Measurements from ENCODE around the gene COL26A1. TPM values are rescaled to one million over a fixed set of nuclear protein-coding genes. Genes with fewer than 3 reads are reported as not detected.

COL26A1 gene
- total RNA-seq, 2 experiments from 2014 or later: not detected

GRCh38 chr7:101586078-101586905 is 223.6 kb downstream of the COL26A1 start:
- Mint-ChIP-seq H3K36me3 (ENCODE audit: low read depth) (no peaks in the 10 kb centered on the region), H3K9me3 (no peaks in the 10 kb centered on the region), H3K4me1 (no peaks in the 10 kb centered on the region), H3K27me3 (no peaks in the 10 kb centered on the region), H3K4me3 (no peak overlapping the region), H3K27ac (no peak overlapping the region)
- CTCF ChIA-PET: interaction anchor here (1.5 kb wide), 1 partner anchor 16 kb away, joined by 4 read pairs; no protein-coding TSS in a partner anchor
- no peak for DNase-seq
- POLR2A ChIA-PET: no interaction called here

GRCh38 chr7:101586906-101587677 is 224.4 kb downstream of the COL26A1 start:
- no peaks in the 10 kb centered on the region for H3K4me1 Mint-ChIP-seq
- DNase-seq: no peak
- no peaks in the 10 kb centered on the region for H3K9me3 Mint-ChIP-seq
- H3K36me3 Mint-ChIP-seq (ENCODE audit: low read depth): no peaks in the 10 kb centered on the region
- H3K4me3 Mint-ChIP-seq: no peak overlapping the region
- H3K27ac Mint-ChIP-seq: no peak overlapping the region
- H3K27me3 Mint-ChIP-seq: no peaks in the 10 kb centered on the region
- CTCF ChIA-PET: interaction anchor here (1.5 kb wide), 1 partner anchor 15 kb away, joined by 4 read pairs; no protein-coding TSS in a partner anchor
- POLR2A ChIA-PET: no interaction called here

GRCh38 chr7:101588131-101588935 is 225.7 kb downstream of the COL26A1 start:
- ChIA-PET CTCF (no interaction called here), POLR2A (no interaction called here)
- Mint-ChIP-seq H3K27me3 (no peaks in the 10 kb centered on the region), H3K36me3 (ENCODE audit: low read depth) (no peaks in the 10 kb centered on the region), H3K4me1 (no peaks in the 10 kb centered on the region), H3K9me3 (no peaks in the 10 kb centered on the region), H3K4me3 (no peak overlapping the region), H3K27ac (no peak overlapping the region)
- DNase-seq: no peak

- CTCF ChIA-PET: no interaction called here
- Mint-ChIP-seq H3K36me3 (ENCODE audit: low read depth) (no peaks in the 10 kb centered on the region), H3K4me1 (no peaks in the 10 kb centered on the region)
Measured at GRCh38 chr7:101589052-101589451, 226.4 kb downstream of the COL26A1 start.

GRCh38 chr7:101589976-101590662 is 227.4 kb downstream of the COL26A1 start:
- Mint-ChIP-seq H3K36me3 (ENCODE audit: low read depth) (no peaks in the 10 kb centered on the region), H3K27me3 (no peaks in the 10 kb centered on the region), H3K4me3 (no peak overlapping the region), H3K4me1 (no peaks in the 10 kb centered on the region), H3K9me3 (no peaks in the 10 kb centered on the region), H3K27ac (no peak overlapping the region)
- ChIA-PET POLR2A (no interaction called here), CTCF (interaction anchor here (1.2 kb wide), 1 partner anchor 13 kb away, joined by 4 read pairs; no protein-coding TSS in a partner anchor)
- no peak for DNase-seq

More at GRCh38 chr7:101589052-101589451, 226.4 kb downstream of the COL26A1 start:
- POLR2A ChIA-PET: no interaction called here
- no peaks in the 10 kb centered on the region for H3K9me3 Mint-ChIP-seq
- DNase-seq: no peak
- H3K27me3 Mint-ChIP-seq: no peaks in the 10 kb centered on the region
- no peak overlapping the region for H3K4me3 Mint-ChIP-seq
- no peak overlapping the region for H3K27ac Mint-ChIP-seq

GRCh38 chr7:101590663-101591435 is 228.2 kb downstream of the COL26A1 start:
- Mint-ChIP-seq H3K36me3 (ENCODE audit: low read depth) (no peaks in the 10 kb centered on the region), H3K27ac (no peak overlapping the region), H3K4me1 (no peaks in the 10 kb centered on the region), H3K4me3 (no peak overlapping the region), H3K27me3 (no peaks in the 10 kb centered on the region), H3K9me3 (no peaks in the 10 kb centered on the region)
- DNase-seq: no peak
- ChIA-PET POLR2A (no interaction called here), CTCF (interaction anchor here (1.2 kb wide), 1 partner anchor 12 kb away, joined by 4 read pairs; no protein-coding TSS in a partner anchor)

GRCh38 chr7:101591504-101591903 is 228.8 kb downstream of the COL26A1 start:
- H3K27ac Mint-ChIP-seq: no peak overlapping the region
- POLR2A ChIA-PET: no interaction called here

GRCh38 chr7:101593556-101593955 is 230.9 kb downstream of the COL26A1 start:
- Mint-ChIP-seq H3K4me1 (no peaks in the 10 kb centered on the region), H3K27me3 (no peaks in the 10 kb centered on the region), H3K9me3 (no peaks in the 10 kb centered on the region), H3K27ac (no peak overlapping the region), H3K36me3 (ENCODE audit: low read depth) (no peaks in the 10 kb centered on the region), H3K4me3 (no peak overlapping the region)
- CTCF ChIA-PET: no interaction called here
- POLR2A ChIA-PET: no interaction called here
- DNase-seq: no peak

More at GRCh38 chr7:101591504-101591903, 228.8 kb downstream of the COL26A1 start:
- Mint-ChIP-seq H3K4me3 (no peak overlapping the region), H3K36me3 (ENCODE audit: low read depth) (no peaks in the 10 kb centered on the region), H3K9me3 (no peaks in the 10 kb centered on the region), H3K27me3 (no peaks in the 10 kb centered on the region), H3K4me1 (no peaks in the 10 kb centered on the region)
- CTCF ChIA-PET: interaction anchor here (1.2 kb wide), 1 partner anchor 11 kb away, joined by 4 read pairs; no protein-coding TSS in a partner anchor
- no peak for DNase-seq

- CTCF ChIA-PET: no interaction called here
- Mint-ChIP-seq H3K9me3 (no peaks in the 10 kb centered on the region), H3K27ac (no peak overlapping the region), H3K4me3 (no peak overlapping the region), H3K4me1 (no peaks in the 10 kb centered on the region), H3K27me3 (no peaks in the 10 kb centered on the region), H3K36me3 (ENCODE audit: low read depth) (no peaks in the 10 kb centered on the region)
- no peak for DNase-seq
- POLR2A ChIA-PET: no interaction called here
Measured at GRCh38 chr7:101594790-101595189, 232.1 kb downstream of the COL26A1 start.

GRCh38 chr7:101595246-101595645 is 232.6 kb downstream of the COL26A1 start:
- CTCF ChIA-PET: no interaction called here
- DNase-seq: no peak
- POLR2A ChIA-PET: no interaction called here
- Mint-ChIP-seq H3K9me3 (no peaks in the 10 kb centered on the region), H3K4me3 (no peak overlapping the region), H3K36me3 (ENCODE audit: low read depth) (no peaks in the 10 kb centered on the region), H3K27ac (no peak overlapping the region), H3K27me3 (no peaks in the 10 kb centered on the region), H3K4me1 (no peaks in the 10 kb centered on the region)

GRCh38 chr7:101595766-101596537 is 233.3 kb downstream of the COL26A1 start:
- no peaks in the 10 kb centered on the region for H3K9me3 Mint-ChIP-seq

More at GRCh38 chr7:101595766-101596537, 233.3 kb downstream of the COL26A1 start:
- ChIA-PET CTCF (no interaction called here), POLR2A (no interaction called here)
- Mint-ChIP-seq H3K27ac (no peak overlapping the region), H3K4me1 (no peaks in the 10 kb centered on the region), H3K27me3 (no peaks in the 10 kb centered on the region), H3K4me3 (no peak overlapping the region), H3K36me3 (ENCODE audit: low read depth) (no peaks in the 10 kb centered on the region)
- DNase-seq: no peak

All from activated CD4-positive, alpha-beta memory T cell treated with anti-CD3 and anti-CD28 coated beads, Interleukin-2, amount 10 ng/mL, durations not matched to agents 7 days and 5 days (primary cell).